ENCODE measurements around the gene PRXL2A. TPM values are rescaled to one million over a fixed set of nuclear protein-coding genes. Genes with fewer than 3 reads are reported as not detected.
A peak's percentile ranks its signal among the peaks of the same experiment; 100 is the strongest.

PRXL2A gene
- total and polyA plus RNA-seq, 7 donors: 19.0 to 51.8 (median 35.8) TPM

- no peaks in the 10 kb centered on the region for H3K36me3 ChIP-seq (ENCODE audit: insufficient read depth in 1 of 2, low read depth in 1 of 2)
- ATAC-seq (no peak), DNase-seq (peak; percentile 53 to 75)
- H3K4me3 ChIP-seq: peak overlapping the region; percentile 28
- H3K27me3 ChIP-seq (ENCODE audit: insufficient read depth in 3 of 3, low read length in 2 of 3): no peaks in the 10 kb centered on the region
- intact Hi-C loops (cut with DNase I): no loop called here
- 50 to 62% (median 60%) methylated on average over 9 of the region's 9 CpGs for WGBS, 3 donors
- H3K27ac ChIP-seq: peak overlapping the region; percentile 36
- H3K9me3 ChIP-seq: no peaks in the 10 kb centered on the region
- H3K4me1 ChIP-seq: peaks cover 70% of the 10 kb centered on the region
- no peak for TF ChIP-seq CTCF (IDR thresholded peaks at IDR 0.05)
Measured at GRCh38 chr10:80459047-80459865, 50.9 kb downstream of the PRXL2A start.

- no peaks in the 10 kb centered on the region for H3K27me3 ChIP-seq (ENCODE audit: insufficient read depth in 3 of 3, low read length in 2 of 3)
- no peak for DNase-seq
- intact Hi-C loops (cut with DNase I): no loop called here
- H3K4me3 ChIP-seq: peak overlapping the region; percentile 28
- 49 to 62% (median 54%) methylated on average over 6 of the region's 6 CpGs for WGBS, 3 donors
- ATAC-seq: peak in 3 of 4 donors; percentile 11 to 59 (median 33)
- peaks cover 78% of the 10 kb centered on the region for H3K4me1 ChIP-seq
- no peaks in the 10 kb centered on the region for H3K36me3 ChIP-seq (ENCODE audit: insufficient read depth in 1 of 2, low read depth in 1 of 2)
- no peak for TF ChIP-seq CTCF (IDR thresholded peaks at IDR 0.05)
- no peaks in the 10 kb centered on the region for H3K9me3 ChIP-seq
- H3K27ac ChIP-seq: peak overlapping the region; percentile 46
Measured at GRCh38 chr10:80460399-80461207, 52.3 kb downstream of the PRXL2A start.

GRCh38 chr10:80461208-80462183 is 53.1 kb downstream of the PRXL2A start:
- peak overlapping the region; percentile 46 for H3K27ac ChIP-seq
- H3K36me3 ChIP-seq (ENCODE audit: insufficient read depth in 1 of 2, low read depth in 1 of 2): no peaks in the 10 kb centered on the region
- intact Hi-C loops (cut with DNase I): no loop called here
- WGBS, 3 donors: 52 to 63% (median 53%) methylated on average over 8 of the region's 8 CpGs
- no peak overlapping the region for H3K4me3 ChIP-seq
- ATAC-seq: peak in 2 of 4 donors; percentile 49 to 62
- no peaks in the 10 kb centered on the region for H3K27me3 ChIP-seq (ENCODE audit: insufficient read depth in 3 of 3, low read length in 2 of 3)
- no peak for DNase-seq
- no peaks in the 10 kb centered on the region for H3K9me3 ChIP-seq
- peaks cover 81% of the 10 kb centered on the region for H3K4me1 ChIP-seq
- no peak for TF ChIP-seq CTCF (IDR thresholded peaks at IDR 0.05)

- DNase-seq: no peak
- Histone ChIP-seq H3K9me3 (no peaks in the 10 kb centered on the region), H3K27ac (peak overlapping the region; percentile 44), H3K36me3 (ENCODE audit: insufficient read depth in 1 of 2, low read depth in 1 of 2) (no peaks in the 10 kb centered on the region), H3K4me1 (peaks cover 86% of the 10 kb centered on the region), H3K27me3 (ENCODE audit: insufficient read depth in 3 of 3, low read length in 2 of 3) (no peaks in the 10 kb centered on the region), H3K4me3 (no peak overlapping the region)
- TF ChIP-seq CTCF (IDR thresholded peaks at IDR 0.05): no peak
- 48 to 61% (median 57%) methylated on average over 7 of the region's 7 CpGs for WGBS, 3 donors
- no peak for ATAC-seq
- intact Hi-C loops (cut with DNase I): no loop called here
Measured at GRCh38 chr10:80462299-80462980, 54.1 kb downstream of the PRXL2A start.

Measured in psoas muscle (tissue), 8 donors.